ENCODE results near the gene TRAPPC8. TPM values are rescaled to one million over a fixed set of nuclear protein-coding genes. Genes with fewer than 3 reads are reported as not detected.

Gene TRAPPC8
- total RNA-seq, result 10 to 100 TPM; 59.0 to 85.0 TPM
- polyA plus RNA-seq (ENCODE audit: insufficient read depth, low read depth, low replicate concordance), result 80.0 TPM
- long read RNA-seq, donor 1, full-length matches to known transcripts, result 3 of 10 reads
- long read RNA-seq, donor 1, partial matches to known transcripts, result 7 of 10 reads
- long read RNA-seq, donor 1, other reads (novel, unspliced or antisense), result 0 of 10 reads
- long read RNA-seq, donor 2, full-length matches to known transcripts, result 1 of 1 reads
- long read RNA-seq, donor 2, partial matches to known transcripts, result 0 of 1 reads
- long read RNA-seq, donor 2, other reads (novel, unspliced or antisense), result 0 of 1 reads

- Histone ChIP-seq H3K4me1 (peaks cover 15% of the 10 kb centered on the region), H3K4me3 (peak within 1 kb of the TSS; percentile 94 to 98), H3K9me3 (no peaks in the 10 kb centered on the region), H3K27ac (peak within 1 kb of the TSS; percentile 93), H3K27me3 (no peaks in the 10 kb centered on the region), H3K36me3 (ENCODE audit: low read depth, missing control alignments) (no peaks in the 10 kb centered on the region)
- 0% methylated on average over 29 to 50 of the region's 58 CpGs for WGBS, 2 donors
- intact Hi-C loops (cut with DNase I; ENCODE audit: low total_unique reads), result loop anchor here (5.0 kb wide), 1 partner anchor 149 kb away; the partner anchor contains the start of gene RNF138
- TF ChIP-seq CTCF (IDR thresholded peaks at IDR 0.05), result no peak
- TF ChIP-seq POLR2A (IDR thresholded peaks at IDR 0.05), result no peak
- DNase-seq, result peak; percentile 100
Measured at GRCh38 chr18:31942999-31943877, at the start of gene TRAPPC8. Gene TRAPPC8, minus strand, starts transcription at chr18:31943128. Its CDS starts 364 bp downstream, at chr18:31942764.

- WGBS, 2 donors, result 97 to 100% methylated on average over 2 of the region's 2 CpGs
- Histone ChIP-seq H3K27ac (no peak overlapping the region), H3K4me3 (no peak overlapping the region), H3K36me3 (ENCODE audit: low read depth, missing control alignments) (no peaks in the 10 kb centered on the region), H3K9me3 (no peaks in the 10 kb centered on the region), H3K27me3 (no peaks in the 10 kb centered on the region), H3K4me1 (no peaks in the 10 kb centered on the region)
- DNase-seq, result no peak
- TF ChIP-seq CTCF (IDR thresholded peaks at IDR 0.05) (no peak), POLR2A (IDR thresholded peaks at IDR 0.05) (no peak)
- intact Hi-C loops (cut with DNase I; ENCODE audit: low total_unique reads), result no loop called here
Measured at GRCh38 chr18:31990823-31991222, 47.9 kb upstream of the TRAPPC8 start.

- 70 to 73% methylated on average over 5 of the region's 5 CpGs for WGBS, 2 donors
- Histone ChIP-seq H3K9me3 (no peaks in the 10 kb centered on the region), H3K36me3 (ENCODE audit: low read depth, missing control alignments) (no peaks in the 10 kb centered on the region), H3K4me1 (no peaks in the 10 kb centered on the region), H3K27ac (no peak overlapping the region), H3K4me3 (no peak overlapping the region), H3K27me3 (no peaks in the 10 kb centered on the region)
- DNase-seq, result no peak
- intact Hi-C loops (cut with DNase I; ENCODE audit: low total_unique reads), result no loop called here
- TF ChIP-seq CTCF (IDR thresholded peaks at IDR 0.05), result no peak
- TF ChIP-seq POLR2A (IDR thresholded peaks at IDR 0.05), result no peak
Measured at GRCh38 chr18:31983976-31984375, 41.0 kb upstream of the TRAPPC8 start.

GRCh38 chr18:31983020-31983419 is 40.1 kb upstream of the TRAPPC8 start:
- TF ChIP-seq POLR2A (IDR thresholded peaks at IDR 0.05), result no peak
- no peak for TF ChIP-seq CTCF (IDR thresholded peaks at IDR 0.05)
- Histone ChIP-seq H3K36me3 (ENCODE audit: low read depth, missing control alignments) (no peaks in the 10 kb centered on the region), H3K27me3 (no peaks in the 10 kb centered on the region), H3K4me3 (no peak overlapping the region), H3K4me1 (no peaks in the 10 kb centered on the region), H3K27ac (no peak overlapping the region), H3K9me3 (no peaks in the 10 kb centered on the region)
- intact Hi-C loops (cut with DNase I; ENCODE audit: low total_unique reads), result no loop called here
- 61 to 66% methylated on average over 3 of the region's 3 CpGs for WGBS, 2 donors
- no peak for DNase-seq
